GM12878 (cell line): ENCODE data around the gene CFAP61. TPM values are rescaled to one million over a fixed set of nuclear protein-coding genes. Genes with fewer than 3 reads are reported as not detected.

Source experiments
- ATAC-seq: fragments of 200-7000 bp; cut with Tn5 transposase; 3 replicates; pipeline ENCODE4 v1.9.1; 2020; ENCODE audit warnings: mild to moderate bottlenecking, moderate library complexity
- BruUV-seq: library from RNA; stranded (reverse); fragments of 400-500 nt; replicated peaks from 2 replicates; lab custom pipeline; 2021; lab: Mats Ljungman, UMichigan
- CTCF ChIA-PET: fragments of 300-600 bp; sonication (Branson Sonifier 250); formaldehyde crosslinking; extraction: SDS; loops from one replicate; lab custom pipeline; 2021; ENCODE audit warnings: inconsistent platforms; lab: Yijun Ruan, JAX
- POLR2A ChIA-PET: fragments of 350-600 bp; formaldehyde crosslinking; extraction: SDS; loops from one replicate; lab custom pipeline; 2021; ENCODE audit warnings: inconsistent platforms; lab: Charles Lee
- RAD21 ChIA-PET: fragments of 300-600 bp; sonication (Branson Sonifier 250); formaldehyde crosslinking; loops from one replicate; lab custom pipeline; 2023; ENCODE audit warnings: antibody characterized with exemption; ENCODE audit not compliant: unreplicated experiment; lab: Charles Lee
- SMC1A ChIA-PET: fragments of 300-600 bp; sonication (Branson Sonifier 250); formaldehyde crosslinking; loops from one replicate; lab custom pipeline; 2023; ENCODE audit not compliant: unreplicated experiment, uncharacterized antibody; lab: Charles Lee
- DNase-seq: peaks from one replicate; pipeline ENCODE4 v3.0.0-alpha.2; 2011; ENCODE audit warnings: low read depth, low spot score
- FAIRE-seq: peaks from 3 replicates; lab custom pipeline; 2011; peaks lifted over from hg19 to GRCh38; lab: Jason Lieb, UNC
- H2AFZ ChIP-seq: 2 replicates; pipeline ENCODE4 v1.6.0; 2011; ENCODE audit warnings: low read depth, low read length, control low read depth; ENCODE audit not compliant: control insufficient read depth
- H3K27ac ChIP-seq: 2 replicates; pipeline ENCODE4 v1.5.1; 2011; ENCODE audit warnings: control low read depth; ENCODE audit not compliant: control insufficient read depth, insufficient read depth
- H3K27me3 ChIP-seq, 2 experiments: replicated peaks in 1 of 2; 2 replicates each; pipeline versions ENCODE4 v1.6.0 to v1.6.1; 2011; ENCODE audit warnings: low read length in 1 of 2; ENCODE audit not compliant: control insufficient read depth in 2 of 2, insufficient read depth in 2 of 2
- H3K36me3 ChIP-seq, 2 experiments: 2 replicates each; pipeline ENCODE4 v1.5.1; 2011; ENCODE audit warnings: low read length in 1 of 2; ENCODE audit not compliant: control insufficient read depth in 2 of 2, insufficient read depth in 2 of 2
- H3K4me1 ChIP-seq: 2 replicates; pipeline ENCODE4 v1.6.1; 2011; ENCODE audit warnings: mild to moderate bottlenecking, low read length, moderate library complexity, mixed read lengths; ENCODE audit not compliant: control insufficient read depth, insufficient read depth
- H3K4me2 ChIP-seq: 2 replicates; pipeline ENCODE4 v1.6.0; 2011; ENCODE audit warnings: control low read depth; ENCODE audit not compliant: control insufficient read depth, insufficient read depth
- H3K4me3 ChIP-seq: fragments of 200-600 bp; sonication (generic); 2 replicates; pipeline ENCODE4 v1.5.1; 2016
- H3K79me2 ChIP-seq: 2 replicates; pipeline ENCODE4 v1.6.0; 2011; ENCODE audit warnings: low read length; ENCODE audit not compliant: control insufficient read depth, insufficient read depth
- H3K9ac ChIP-seq: 2 replicates; pipeline ENCODE4 v1.8.0; 2011; ENCODE audit warnings: low read length, control low read depth, mixed read lengths; ENCODE audit not compliant: control insufficient read depth, insufficient read depth
- H3K9me3 ChIP-seq: replicated peaks from 3 replicates; pipeline ENCODE4 v1.5.1; 2011; ENCODE audit warnings: mild to moderate bottlenecking, low read length; ENCODE audit not compliant: control insufficient read depth, insufficient read depth
- H4K20me1 ChIP-seq: 2 replicates; pipeline ENCODE4 v1.6.0; 2011; ENCODE audit not compliant: control insufficient read depth, insufficient read depth
- BRCA1 ChIP-seq: IDR thresholded peaks from 2 replicates; pipeline ENCODE4 v1.6.1; 2011; ENCODE audit warnings: low read depth, low read length, improper control_type of control experiment
- CREB1 ChIP-seq: IDR thresholded peaks from 2 replicates; pipeline ENCODE4 v1.6.1; 2012; ENCODE audit warnings: low read depth, mild to moderate bottlenecking, inconsistent platforms
- MEF2A ChIP-seq: IDR thresholded peaks from 2 replicates; pipeline ENCODE4 v1.6.1; 2011; ENCODE audit warnings: low read depth, mild to moderate bottlenecking, low read length, moderate library complexity; ENCODE audit not compliant: insufficient read depth
- MTA3 ChIP-seq: IDR thresholded peaks from 2 replicates; pipeline ENCODE4 v1.6.1; 2012; ENCODE audit warnings: low read length, inconsistent platforms, borderline replicate concordance
- POLR2AphosphoS5 ChIP-seq: IDR thresholded peaks from 2 replicates; pipeline ENCODE4 v1.6.1; 2011; ENCODE audit warnings: mild to moderate bottlenecking, low read length, inconsistent platforms
- RFX5 ChIP-seq: IDR thresholded peaks from 2 replicates; pipeline ENCODE4 v1.6.1; 2011; ENCODE audit warnings: low read depth, low read length, improper control_type of control experiment
- RUNX3 ChIP-seq: IDR thresholded peaks from 2 replicates; pipeline ENCODE4 v1.6.1; 2012; ENCODE audit warnings: low read length, inconsistent platforms
- SIX5 ChIP-seq: IDR thresholded peaks from 2 replicates; pipeline ENCODE4 v1.6.1; 2011; ENCODE audit warnings: mild to moderate bottlenecking, low read depth, low read length, moderate library complexity; ENCODE audit not compliant: severe bottlenecking
- SMAD5 ChIP-seq: IDR thresholded peaks from 2 replicates; pipeline ENCODE4 v1.6.1; 2016; ENCODE audit warnings: antibody characterized with exemption, low read depth
- SMARCA5 ChIP-seq: fragments of 450-650 bp; IDR thresholded peaks from 2 replicates; pipeline ENCODE4 v1.6.1; 2017; ENCODE audit warnings: mild to moderate bottlenecking
- WGBS: methylation state at CpG from one replicate; pipeline ENCODE4 v1.1.6; 2016; ENCODE audit warnings: low lambda C conversion rate; ENCODE audit not compliant: insufficient replicate concordance, insufficient coverage; ENCODE audit errors: missing lambda C conversion rate; 5-methylcytosine and 5-hydroxymethylcytosine counted together
- in situ Hi-C: fragments of 300-500 bp; cut with MboI; formaldehyde crosslinking; loops from 9 replicates; pipeline ENCODE4 v1.14.3; 2018; ENCODE audit warnings: mixed read lengths
- intact Hi-C: fragments of 100-400 bp; cut with micrococcal nuclease; formaldehyde crosslinking; loops from one replicate; pipeline ENCODE4 v1.14.2; 2022; ENCODE audit not compliant: unreplicated experiment
- polyA plus RNA-seq, 11 experiments: library from polyadenylated mRNA; depleted of rRNA in 4 of 11; unstranded in 6 of 11; stranded (reverse) in 5 of 11; fragments of >200 nt; fragmentation: Nextera tagmentation in 4 of 11; fragmentation: Illumina TruSeq in 1 of 11; extraction: Ambion mirVana in 4 of 11; extraction: Trizol in 1 of 11; gene quantifications; 1 replicate in 1 of 11; 2 replicates in 10 of 11; pipeline versions ENCODE4 v1.2.1 to v1.2.3, GENCODE V29; 2011 to 2016; ENCODE audit warnings: inconsistent platforms in 2 of 11, missing spikeins in 2 of 11, low read depth in 1 of 11
- total RNA-seq, 4 experiments: library from RNA; depleted of rRNA in 3 of 4; stranded (reverse); fragments of >200 nt in 3 of 4; fragmentation: Illumina TruSeq in 1 of 4; extraction: Trizol in 1 of 4; gene quantifications; 2 replicates each; pipeline versions ENCODE4 v1.2.1 to v1.2.3, GENCODE V29; 2013 to 2021
- TF ChIP-seq, protein P1 (sequence below): IDR thresholded peaks from 2 replicates; pipeline ENCODE4 v1.6.1; 2011; ENCODE audit warnings: mild to moderate bottlenecking, low read depth, low read length, moderate library complexity; ENCODE audit not compliant: insufficient replicate concordance
- TF ChIP-seq, protein P2 (sequence below): IDR thresholded peaks from 2 replicates; pipeline ENCODE4 v1.6.1; 2011; ENCODE audit warnings: low read depth, mild to moderate bottlenecking, low read length, moderate library complexity, borderline replicate concordance; ENCODE audit errors: extremely low read depth
- TF ChIP-seq, protein P3 (sequence below): fragments of 450-650 bp; IDR thresholded peaks from 2 replicates; pipeline ENCODE4 v1.6.1; 2017; ENCODE audit warnings: mild to moderate bottlenecking
- TF ChIP-seq, protein P4 (sequence below): fragments of 150-350 bp; IDR thresholded peaks from 2 replicates; pipeline ENCODE4 v1.6.1; 2016; ENCODE audit warnings: low read depth, low read length

The CFAP61 gene
- total and polyA plus RNA-seq, 10 of the 15 experiments (the other 5 are each of a cell fraction or from before 2014, with no cell fraction given) = 0.11 to 0.41 (median 0.24) TPM; not detected in 7

DNA sequence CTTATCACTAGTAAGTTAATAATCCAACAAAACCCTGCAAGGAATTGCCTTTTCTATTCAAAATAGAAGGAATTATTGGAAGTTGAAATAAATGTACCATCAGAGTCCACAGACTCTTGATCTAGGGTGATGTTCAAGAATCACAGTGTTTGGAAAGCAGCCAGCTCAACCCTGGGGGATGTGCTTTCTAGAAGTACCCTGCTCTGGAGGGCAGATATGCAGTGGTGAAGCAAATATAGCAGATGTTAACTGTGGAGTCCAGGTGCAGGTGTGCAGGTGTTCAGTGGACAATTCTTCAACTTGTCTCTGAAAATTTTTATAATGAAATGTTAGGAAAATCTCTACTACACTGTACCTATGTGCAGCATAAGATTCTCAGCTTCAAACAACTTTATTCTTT, 306.5 kb downstream of the CFAP61 start (continued):
- TF ChIP-seq, protein P1, sequence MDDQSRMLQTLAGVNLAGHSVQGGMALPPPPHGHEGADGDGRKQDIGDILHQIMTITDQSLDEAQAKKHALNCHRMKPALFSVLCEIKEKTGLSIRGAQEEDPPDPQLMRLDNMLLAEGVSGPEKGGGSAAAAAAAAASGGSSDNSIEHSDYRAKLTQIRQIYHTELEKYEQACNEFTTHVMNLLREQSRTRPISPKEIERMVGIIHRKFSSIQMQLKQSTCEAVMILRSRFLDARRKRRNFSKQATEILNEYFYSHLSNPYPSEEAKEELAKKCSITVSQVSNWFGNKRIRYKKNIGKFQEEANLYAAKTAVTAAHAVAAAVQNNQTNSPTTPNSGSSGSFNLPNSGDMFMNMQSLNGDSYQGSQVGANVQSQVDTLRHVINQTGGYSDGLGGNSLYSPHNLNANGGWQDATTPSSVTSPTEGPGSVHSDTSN = no peak
- TF ChIP-seq SMARCA5 = no peak
- TF ChIP-seq, all 136 proteins: peak for 0

DNA sequence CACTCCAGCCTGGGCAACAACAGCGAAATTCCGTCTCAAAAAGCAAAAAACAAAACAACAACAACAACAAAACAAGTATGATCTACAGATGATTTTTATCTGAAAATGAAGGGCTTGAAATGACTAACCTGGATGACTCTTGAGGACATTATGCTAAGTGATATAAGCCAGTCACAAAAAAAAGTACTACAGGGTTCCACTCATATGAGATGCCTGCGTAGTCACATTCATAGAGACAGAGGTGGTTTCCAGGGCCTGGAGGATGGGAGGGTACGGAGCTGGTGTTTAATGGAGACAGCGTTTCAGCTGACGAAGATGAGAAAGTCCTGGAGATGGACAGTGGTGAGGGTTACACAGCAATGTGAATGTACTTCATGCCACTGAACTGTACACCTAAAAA, 307.3 kb downstream of the CFAP61 start:
- Histone ChIP-seq H3K79me2 (no peaks in the 10 kb centered on the region), H2AFZ (no peak overlapping the region), H3K27me3 (peaks cover 10 to 22% of the 10 kb centered on the region in 2 experiments), H3K9me3 (peaks cover 2% of the 10 kb centered on the region; the same call in 1 of the 3 replicates), H4K20me1 (no peaks in the 10 kb centered on the region), H3K9ac (no peak overlapping the region), H3K4me2 (no peak overlapping the region), H3K36me3 (no peaks in the 10 kb centered on the region), H3K4me1 (no peaks in the 10 kb centered on the region), H3K27ac (no peak overlapping the region), H3K4me3 (no peak overlapping the region)
- in situ Hi-C loops = loop anchor here (5.0 kb wide), 1 partner anchor 208 kb away; no protein-coding TSS in a partner anchor
- POLR2A ChIA-PET = no interaction called here
- WGBS = 40% methylated on average over 6 of the region's 6 CpGs
- FAIRE-seq (no peak), DNase-seq (no peak), ATAC-seq (no peak)
- RAD21 ChIA-PET = interaction anchor here (1.2 to 1.9 kb wide), 3 partner anchors 203 to 209 kb away, joined by 5 to 6 read pairs (median 5); no protein-coding TSS in a partner anchor
- no TSS peak for BruUV-seq
- CTCF ChIA-PET = interaction anchor here (0.7 to 3.6 kb wide), 12 partner anchors 12 to 236 kb away, joined by 3 to 18 read pairs (median 4); no protein-coding TSS in a partner anchor
- SMC1A ChIA-PET = interaction anchor here (1.0 to 1.5 kb wide), 8 partner anchors 20 to 230 kb away, joined by 3 to 6 read pairs (median 3); no protein-coding TSS in a partner anchor
- intact Hi-C loops = loop anchor here (10.0 kb wide), 2 partner anchors 125 to 275 kb away; no protein-coding TSS in a partner anchor
- TF ChIP-seq SIX5 (no peak), BRCA1 (no peak), MEF2A (no peak), CREB1 (no peak), MTA3 (no peak), RUNX3 (no peak), POLR2AphosphoS5 (no peak), SMAD5 (no peak), RFX5 (no peak)
- TF ChIP-seq, protein P2, sequence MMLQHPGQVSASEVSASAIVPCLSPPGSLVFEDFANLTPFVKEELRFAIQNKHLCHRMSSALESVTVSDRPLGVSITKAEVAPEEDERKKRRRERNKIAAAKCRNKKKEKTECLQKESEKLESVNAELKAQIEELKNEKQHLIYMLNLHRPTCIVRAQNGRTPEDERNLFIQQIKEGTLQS = no peak
- TF ChIP-seq, protein P3, sequence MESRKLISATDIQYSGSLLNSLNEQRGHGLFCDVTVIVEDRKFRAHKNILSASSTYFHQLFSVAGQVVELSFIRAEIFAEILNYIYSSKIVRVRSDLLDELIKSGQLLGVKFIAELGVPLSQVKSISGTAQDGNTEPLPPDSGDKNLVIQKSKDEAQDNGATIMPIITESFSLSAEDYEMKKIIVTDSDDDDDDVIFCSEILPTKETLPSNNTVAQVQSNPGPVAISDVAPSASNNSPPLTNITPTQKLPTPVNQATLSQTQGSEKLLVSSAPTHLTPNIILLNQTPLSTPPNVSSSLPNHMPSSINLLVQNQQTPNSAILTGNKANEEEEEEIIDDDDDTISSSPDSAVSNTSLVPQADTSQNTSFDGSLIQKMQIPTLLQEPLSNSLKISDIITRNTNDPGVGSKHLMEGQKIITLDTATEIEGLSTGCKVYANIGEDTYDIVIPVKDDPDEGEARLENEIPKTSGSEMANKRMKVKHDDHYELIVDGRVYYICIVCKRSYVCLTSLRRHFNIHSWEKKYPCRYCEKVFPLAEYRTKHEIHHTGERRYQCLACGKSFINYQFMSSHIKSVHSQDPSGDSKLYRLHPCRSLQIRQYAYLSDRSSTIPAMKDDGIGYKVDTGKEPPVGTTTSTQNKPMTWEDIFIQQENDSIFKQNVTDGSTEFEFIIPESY = no peak
- TF ChIP-seq, protein P4, sequence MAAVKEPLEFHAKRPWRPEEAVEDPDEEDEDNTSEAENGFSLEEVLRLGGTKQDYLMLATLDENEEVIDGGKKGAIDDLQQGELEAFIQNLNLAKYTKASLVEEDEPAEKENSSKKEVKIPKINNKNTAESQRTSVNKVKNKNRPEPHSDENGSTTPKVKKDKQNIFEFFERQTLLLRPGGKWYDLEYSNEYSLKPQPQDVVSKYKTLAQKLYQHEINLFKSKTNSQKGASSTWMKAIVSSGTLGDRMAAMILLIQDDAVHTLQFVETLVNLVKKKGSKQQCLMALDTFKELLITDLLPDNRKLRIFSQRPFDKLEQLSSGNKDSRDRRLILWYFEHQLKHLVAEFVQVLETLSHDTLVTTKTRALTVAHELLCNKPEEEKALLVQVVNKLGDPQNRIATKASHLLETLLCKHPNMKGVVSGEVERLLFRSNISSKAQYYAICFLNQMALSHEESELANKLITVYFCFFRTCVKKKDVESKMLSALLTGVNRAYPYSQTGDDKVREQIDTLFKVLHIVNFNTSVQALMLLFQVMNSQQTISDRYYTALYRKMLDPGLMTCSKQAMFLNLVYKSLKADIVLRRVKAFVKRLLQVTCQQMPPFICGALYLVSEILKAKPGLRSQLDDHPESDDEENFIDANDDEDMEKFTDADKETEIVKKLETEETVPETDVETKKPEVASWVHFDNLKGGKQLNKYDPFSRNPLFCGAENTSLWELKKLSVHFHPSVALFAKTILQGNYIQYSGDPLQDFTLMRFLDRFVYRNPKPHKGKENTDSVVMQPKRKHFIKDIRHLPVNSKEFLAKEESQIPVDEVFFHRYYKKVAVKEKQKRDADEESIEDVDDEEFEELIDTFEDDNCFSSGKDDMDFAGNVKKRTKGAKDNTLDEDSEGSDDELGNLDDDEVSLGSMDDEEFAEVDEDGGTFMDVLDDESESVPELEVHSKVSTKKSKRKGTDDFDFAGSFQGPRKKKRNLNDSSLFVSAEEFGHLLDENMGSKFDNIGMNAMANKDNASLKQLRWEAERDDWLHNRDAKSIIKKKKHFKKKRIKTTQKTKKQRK = no peak
